Astrocyte (in vitro differentiated cells and primary cell): ENCODE measurements around the gene SPEM3. TPM values are rescaled to one million over a fixed set of nuclear protein-coding genes. Genes with fewer than 3 reads are reported as not detected.

ENCODE experiments used
- DNase-seq: peaks from one replicate; pipeline ENCODE4 v3.0.0-alpha.2; 2010; ENCODE audit warnings: low read depth
- FAIRE-seq: peaks from 2 replicates; lab custom pipeline; 2011; peaks lifted over from hg19 to GRCh38; lab: Jason Lieb, UNC
- H2AFZ ChIP-seq: 2 replicates; pipeline ENCODE4 v1.6.0; 2012; ENCODE audit warnings: low read depth, low read length, inconsistent platforms
- H3K27ac ChIP-seq: 2 replicates; pipeline ENCODE4 v1.5.1; 2011; ENCODE audit warnings: low read depth, low read length, inconsistent platforms
- H3K27me3 ChIP-seq: 2 replicates; pipeline ENCODE4 v1.6.0; 2011; ENCODE audit warnings: low read length, inconsistent platforms; ENCODE audit not compliant: insufficient read depth
- H3K36me3 ChIP-seq: 2 replicates; pipeline ENCODE4 v1.5.1; 2011; ENCODE audit warnings: low read length, inconsistent platforms; ENCODE audit not compliant: insufficient read depth
- H3K4me1 ChIP-seq: 2 replicates; pipeline ENCODE4 v1.5.1; 2011; ENCODE audit warnings: low read length, inconsistent platforms; ENCODE audit not compliant: insufficient read depth
- H3K4me2 ChIP-seq: 2 replicates; pipeline ENCODE4 v1.6.0; 2012; ENCODE audit warnings: low read length, inconsistent platforms
- H3K4me3 ChIP-seq: 2 replicates; pipeline ENCODE4 v1.5.1; 2011; ENCODE audit warnings: low read depth, mild to moderate bottlenecking, low read length, inconsistent platforms; ENCODE audit not compliant: insufficient read depth
- H3K79me2 ChIP-seq: 2 replicates; pipeline ENCODE4 v1.6.0; 2012; ENCODE audit warnings: mild to moderate bottlenecking, low read length, inconsistent platforms; ENCODE audit not compliant: insufficient read depth
- H3K9ac ChIP-seq: 2 replicates; pipeline ENCODE4 v1.6.0; 2012; ENCODE audit warnings: mild to moderate bottlenecking, low read length, inconsistent platforms
- H3K9me3 ChIP-seq: 2 replicates; pipeline ENCODE4 v1.5.1; 2012; ENCODE audit warnings: low read depth, mild to moderate bottlenecking, low read length, inconsistent platforms; ENCODE audit not compliant: insufficient read depth
- H4K20me1 ChIP-seq: 2 replicates; pipeline ENCODE4 v1.6.0; 2012; ENCODE audit warnings: low read length, inconsistent platforms; ENCODE audit not compliant: insufficient read depth
- H3K27ac Mint-ChIP-seq: one replicate; pipeline ENCODE4 v1.8.0; 2021; ENCODE audit warnings: mild to moderate bottlenecking, mixed read lengths; ENCODE audit not compliant: unreplicated experiment
- H3K27me3 Mint-ChIP-seq: one replicate; pipeline ENCODE4 v1.8.0; 2021; ENCODE audit warnings: low read depth, mixed read lengths; ENCODE audit not compliant: unreplicated experiment
- H3K36me3 Mint-ChIP-seq: one replicate; pipeline ENCODE4 v1.8.0; 2021; ENCODE audit warnings: low read depth, mixed read lengths; ENCODE audit not compliant: unreplicated experiment
- H3K4me1 Mint-ChIP-seq: one replicate; pipeline ENCODE4 v1.8.0; 2021; ENCODE audit warnings: low read depth, mixed read lengths; ENCODE audit not compliant: unreplicated experiment
- H3K4me3 Mint-ChIP-seq: one replicate; pipeline ENCODE4 v1.8.0; 2021; ENCODE audit warnings: mild to moderate bottlenecking, moderate library complexity, mixed read lengths; ENCODE audit not compliant: unreplicated experiment
- H3K9me3 Mint-ChIP-seq: one replicate; pipeline ENCODE4 v1.8.0; 2021; ENCODE audit warnings: mild to moderate bottlenecking, mixed read lengths; ENCODE audit not compliant: unreplicated experiment
- CTCF ChIP-seq: IDR thresholded peaks from 2 replicates; pipeline ENCODE4 v1.5.1; 2011; ENCODE audit warnings: low read depth, mild to moderate bottlenecking, inconsistent platforms, low read length, moderate library complexity; ENCODE audit not compliant: insufficient read depth
- EZH2 ChIP-seq: IDR thresholded peaks from 2 replicates; pipeline ENCODE4 v1.6.1; 2012; ENCODE audit warnings: mild to moderate bottlenecking, low read length, inconsistent platforms; ENCODE audit not compliant: insufficient read depth
- total RNA-seq: library from RNA; stranded (reverse); gene quantifications from 2 replicates; pipeline ENCODE4 v1.2.1, GENCODE V29; 2021

Gene SPEM3
- total RNA-seq, 1 donor from 2014 or later: not detected

- Histone ChIP-seq H3K9me3 (peaks cover 6% of the 10 kb centered on the region), H3K4me1 (peaks cover 19% of the 10 kb centered on the region), H3K9ac (peak overlapping the region; percentile 50), H3K36me3 (peaks cover 5% of the 10 kb centered on the region), H3K79me2 (no peaks in the 10 kb centered on the region), H2AFZ (peak overlapping the region; percentile 69), H4K20me1 (peaks cover 14% of the 10 kb centered on the region), H3K4me2 (peak overlapping the region; percentile 93), H3K27ac (no peak overlapping the region), H3K27me3 (peaks cover 40% of the 10 kb centered on the region), H3K4me3 (peak overlapping the region; percentile 57)
- Mint-ChIP-seq H3K4me3 (no peak overlapping the region), H3K36me3 (peaks cover 9% of the 10 kb centered on the region), H3K4me1 (no peaks in the 10 kb centered on the region), H3K27me3 (peaks cover 29% of the 10 kb centered on the region), H3K9me3 (peaks cover 13% of the 10 kb centered on the region), H3K27ac (no peak overlapping the region)
- no peak for FAIRE-seq
- peak; percentile 78 for TF ChIP-seq EZH2
- no peak for TF ChIP-seq CTCF
- DNase-seq: peak; percentile 18
Observed at GRCh38 chr17:7383742-7384488, 44.7 kb upstream of the SPEM3 start.

GRCh38 chr17:7384489-7385081 is 44.1 kb upstream of the SPEM3 start:
- Mint-ChIP-seq H3K27ac (no peak overlapping the region), H3K36me3 (peaks cover 9% of the 10 kb centered on the region), H3K4me3 (no peak overlapping the region), H3K9me3 (peaks cover 7% of the 10 kb centered on the region), H3K27me3 (peaks cover 24% of the 10 kb centered on the region), H3K4me1 (no peaks in the 10 kb centered on the region)
- DNase-seq: no peak
- Histone ChIP-seq H3K27ac (no peak overlapping the region), H4K20me1 (peaks cover 15% of the 10 kb centered on the region), H2AFZ (peak overlapping the region; percentile 69), H3K9ac (peak overlapping the region; percentile 50), H3K79me2 (no peaks in the 10 kb centered on the region), H3K4me1 (peaks cover 19% of the 10 kb centered on the region), H3K27me3 (peaks cover 39% of the 10 kb centered on the region), H3K4me3 (peak overlapping the region; percentile 57), H3K4me2 (peak overlapping the region; percentile 93), H3K9me3 (peaks cover 2% of the 10 kb centered on the region), H3K36me3 (peaks cover 8% of the 10 kb centered on the region)
- TF ChIP-seq EZH2 (no peak), CTCF (no peak)
- no peak for FAIRE-seq
